HepG2 (cell line): ENCODE measurements around the gene PRXL2B. TPM values are rescaled to one million over a fixed set of nuclear protein-coding genes. Genes with fewer than 3 reads are reported as not detected.

Experiments
- ATF2 ChIP-seq: sonication (generic); formaldehyde crosslinking; IDR thresholded peaks from 2 replicates; pipeline ENCODE4 v1.4.0; 2020; ENCODE audit warnings: missing genetic modification reagents
- POLR2AphosphoS2 ChIP-seq: IDR thresholded peaks from 2 replicates; pipeline ENCODE4 v1.6.1; 2011; ENCODE audit warnings: low read depth, low read length, improper control_type of control experiment
- SIN3A ChIP-seq: IDR thresholded peaks from 2 replicates; pipeline ENCODE4 v1.6.1; 2011; ENCODE audit warnings: low read depth, mild to moderate bottlenecking, control low read depth, low read length, borderline replicate concordance
- SNAPC5 ChIP-seq: sonication (generic); formaldehyde crosslinking; IDR thresholded peaks from 2 replicates; pipeline ENCODE4 v1.8.1; 2023; ENCODE audit warnings: mild to moderate bottlenecking, missing genetic modification reagents, borderline replicate concordance
- TBX2 ChIP-seq: sonication (generic); formaldehyde crosslinking; IDR thresholded peaks from 2 replicates; pipeline ENCODE4 v1.5.0; 2020; ENCODE audit warnings: missing genetic modification reagents, mild to moderate bottlenecking, borderline replicate concordance
- TMF1 ChIP-seq: sonication (generic); formaldehyde crosslinking; IDR thresholded peaks from 2 replicates; pipeline ENCODE4 v1.8.1; 2022; ENCODE audit warnings: low read depth, missing genetic modification reagents
- YY1 ChIP-seq: IDR thresholded peaks from 2 replicates; pipeline ENCODE4 v1.6.1; 2011; ENCODE audit warnings: low read length, low read depth, moderate library complexity, mild to moderate bottlenecking; ENCODE audit not compliant: insufficient read depth, insufficient replicate concordance
- ZFP37 ChIP-seq: sonication (generic); formaldehyde crosslinking; IDR thresholded peaks from 2 replicates; pipeline ENCODE4 v1.4.0; 2020; ENCODE audit warnings: missing genetic modification reagents, borderline replicate concordance
- ZNF121 ChIP-seq: sonication (generic); formaldehyde crosslinking; IDR thresholded peaks from 2 replicates; pipeline ENCODE4 v1.5.0; 2020; ENCODE audit warnings: mild to moderate bottlenecking, missing genetic modification reagents
- ZNF20 ChIP-seq: sonication (generic); formaldehyde crosslinking; IDR thresholded peaks from 2 replicates; pipeline ENCODE4 v1.4.0; 2020; ENCODE audit warnings: mild to moderate bottlenecking, moderate library complexity, missing genetic modification reagents
- ZNF318 ChIP-seq: sonication (generic); formaldehyde crosslinking; IDR thresholded peaks from 2 replicates; pipeline ENCODE4 v1.4.0; 2020; ENCODE audit warnings: mild to moderate bottlenecking, missing genetic modification reagents
- ZNF34 ChIP-seq: sonication (generic); formaldehyde crosslinking; IDR thresholded peaks from 2 replicates; pipeline ENCODE4 v1.4.0; 2020; ENCODE audit warnings: mild to moderate bottlenecking, missing genetic modification reagents, borderline replicate concordance
- ZNF343 ChIP-seq: sonication (generic); formaldehyde crosslinking; IDR thresholded peaks from 2 replicates; pipeline ENCODE4 v1.4.0; 2020; ENCODE audit warnings: mild to moderate bottlenecking, missing genetic modification reagents
- ZNF383 ChIP-seq: sonication (generic); formaldehyde crosslinking; IDR thresholded peaks from 2 replicates; pipeline ENCODE4 v1.4.0; 2020; ENCODE audit warnings: missing genetic modification reagents, mild to moderate bottlenecking, borderline replicate concordance
- ZNF496 ChIP-seq: sonication (generic); formaldehyde crosslinking; IDR thresholded peaks from 2 replicates; pipeline ENCODE4 v1.8.1; 2023; ENCODE audit warnings: mild to moderate bottlenecking, moderate library complexity, missing genetic modification reagents; ENCODE audit not compliant: insufficient replicate concordance
- ZNF616 ChIP-seq: sonication (generic); formaldehyde crosslinking; IDR thresholded peaks from 2 replicates; pipeline ENCODE4 v1.5.0; 2020; ENCODE audit warnings: low read depth, mild to moderate bottlenecking, missing genetic modification reagents
- ZNF878 ChIP-seq: sonication (generic); formaldehyde crosslinking; IDR thresholded peaks from 2 replicates; pipeline ENCODE4 v1.8.1; 2023; ENCODE audit warnings: mild to moderate bottlenecking, missing genetic modification reagents, moderate library complexity
- ZSCAN25 ChIP-seq: sonication (generic); formaldehyde crosslinking; IDR thresholded peaks from 2 replicates; pipeline ENCODE4 v1.8.0; 2022; ENCODE audit warnings: mild to moderate bottlenecking, missing genetic modification reagents
- polyA plus RNA-seq, 8 experiments: library from polyadenylated mRNA; depleted of rRNA in 3 of 8; stranded (reverse) in 7 of 8; unstranded in 1 of 8; fragments of >200 nt; fragmentation: Illumina TruSeq in 4 of 8; extraction: Trizol in 4 of 8; gene quantifications; 2 replicates each; pipeline versions ENCODE4 v1.2.1 to v1.2.3, GENCODE V29; 2011 to 2016; ENCODE audit warnings: low read depth in 4 of 8, missing spikeins in 1 of 8, mixed read lengths in 1 of 8; ENCODE audit not compliant: insufficient read depth in 1 of 8
- total RNA-seq, 5 experiments: library from RNA; depleted of rRNA; stranded (reverse); fragments of >200 nt; fragmentation: Illumina TruSeq; extraction: Trizol; gene quantifications; 2 replicates each; pipeline ENCODE4 v1.2.3, GENCODE V29; 2016; ENCODE audit warnings: low read depth in 1 of 5

Gene PRXL2B
- total and polyA plus RNA-seq, 2 of the 13 experiments (the other 11 are each of a cell fraction or from before 2014, with no cell fraction given) = 16.8 to 22.1 TPM

GRCh38 chr1:2548068-2548589 is 38.4 kb upstream of the PRXL2B start (continued):
- no peak for TF ChIP-seq ZNF318
- no peak for TF ChIP-seq ZNF343 (CRISPR knock-in tag)
- TF ChIP-seq ZSCAN25 (CRISPR knock-in tag) = no peak
- TF ChIP-seq ZNF383 (CRISPR knock-in tag) = no peak
- TF ChIP-seq ZNF878 = no peak
- TF ChIP-seq YY1 = no peak
- TF ChIP-seq SNAPC5 (CRISPR knock-in tag) = no peak
- TF ChIP-seq ZNF34 (CRISPR knock-in tag) = 0 out of 2 replicates have a peak, but pooled peaks have one; percentile 64
- no peak for TF ChIP-seq SIN3A
- TF ChIP-seq TBX2 (CRISPR knock-in tag) = no peak; the same call in 1 of the 2 replicates
- TF ChIP-seq ZNF616 (CRISPR knock-in tag) = no peak
- no peak for TF ChIP-seq TMF1 (CRISPR knock-in tag)
- TF ChIP-seq ZNF20 (CRISPR knock-in tag) = peak; percentile 77; the same call in 1 of the 2 replicates
- TF ChIP-seq ZNF496 (CRISPR knock-in tag) = no peak
- no peak for TF ChIP-seq ATF2 (CRISPR knock-in tag)
- no peak for TF ChIP-seq POLR2AphosphoS2
- no peak for TF ChIP-seq ZFP37 (CRISPR knock-in tag)
- TF ChIP-seq ZNF121 (CRISPR knock-in tag) = no peak
